HepG2 (cell line): ENCODE measurements around the gene ATAD3A. TPM values are rescaled to one million over a fixed set of nuclear protein-coding genes. Genes with fewer than 3 reads are reported as not detected.

Source experiments
- AGO1 ChIP-seq: fragments of 200-400 bp; formaldehyde crosslinking; IDR thresholded peaks from 2 replicates; pipeline ENCODE4 v1.6.1; 2017; ENCODE audit warnings: mild to moderate bottlenecking, low read depth, low read length, moderate library complexity; ENCODE audit not compliant: poor library complexity, severe bottlenecking
- DDIT3 ChIP-seq: sonication (generic); formaldehyde crosslinking; IDR thresholded peaks from 2 replicates; pipeline ENCODE4 v1.4.0; 2020; ENCODE audit warnings: mild to moderate bottlenecking, missing genetic modification reagents
- GMEB1 ChIP-seq: sonication (generic); formaldehyde crosslinking; IDR thresholded peaks from 2 replicates; pipeline ENCODE4 v1.5.1; 2020; ENCODE audit warnings: missing genetic modification reagents, mild to moderate bottlenecking, borderline replicate concordance
- HOXD1 ChIP-seq: sonication (generic); formaldehyde crosslinking; IDR thresholded peaks from 2 replicates; pipeline ENCODE4 v1.5.0; 2020; ENCODE audit warnings: missing genetic modification reagents
- KAT8 ChIP-seq: IDR thresholded peaks from 2 replicates; pipeline ENCODE4 v1.6.1; 2016; ENCODE audit warnings: missing genetic modification reagents, missing compliant biosample characterization
- MEIS1 ChIP-seq: sonication (generic); formaldehyde crosslinking; IDR thresholded peaks from 2 replicates; pipeline ENCODE4 v1.9.0; 2021; ENCODE audit warnings: mild to moderate bottlenecking, missing genetic modification reagents, moderate library complexity, borderline replicate concordance
- MXD1 ChIP-seq: sonication (generic); formaldehyde crosslinking; IDR thresholded peaks from 2 replicates; pipeline ENCODE4 v1.4.0; 2020; ENCODE audit warnings: mild to moderate bottlenecking, missing genetic modification reagents
- MZF1 ChIP-seq: sonication (generic); formaldehyde crosslinking; IDR thresholded peaks from 2 replicates; pipeline ENCODE4 v1.8.1; 2023; ENCODE audit warnings: mild to moderate bottlenecking, missing genetic modification reagents, borderline replicate concordance
- PAXIP1 ChIP-seq: sonication (generic); formaldehyde crosslinking; conservative IDR thresholded peaks from 2 replicates; pipeline ENCODE4 v1.4.0; 2020; ENCODE audit warnings: mild to moderate bottlenecking, missing genetic modification reagents, moderate library complexity
- RNF2 ChIP-seq: fragments of 450-650 bp; conservative IDR thresholded peaks from 2 replicates; pipeline ENCODE4 v1.6.1; 2016; ENCODE audit warnings: low read depth
- SALL2 ChIP-seq: sonication (generic); formaldehyde crosslinking; IDR thresholded peaks from 2 replicates; pipeline ENCODE4 v1.8.1; 2023; ENCODE audit warnings: mild to moderate bottlenecking, missing genetic modification reagents, inconsistent platforms
- SKI ChIP-seq: fragments of 450-650 bp; IDR thresholded peaks from one replicate; pipeline ENCODE4 v1.6.1; 2018; ENCODE audit warnings: mild to moderate bottlenecking; ENCODE audit not compliant: partially characterized antibody
- SP1 ChIP-seq, 2 experiments: fragments of 450-650 bp in 1 of 2; sonication (generic) in 1 of 2; formaldehyde crosslinking in 1 of 2; IDR thresholded peaks; 2 replicates each; pipeline versions ENCODE4 v1.4.0 to v1.6.1; 2016 to 2020; ENCODE audit warnings: missing genetic modification reagents in 1 of 2
- ZBTB42 ChIP-seq: sonication (generic); formaldehyde crosslinking; IDR thresholded peaks from 2 replicates; pipeline ENCODE4 v1.5.0; 2020; ENCODE audit warnings: mild to moderate bottlenecking, missing genetic modification reagents
- polyA plus RNA-seq, 8 experiments: library from polyadenylated mRNA; depleted of rRNA in 3 of 8; stranded (reverse) in 7 of 8; unstranded in 1 of 8; fragments of >200 nt; fragmentation: Illumina TruSeq in 4 of 8; extraction: Trizol in 4 of 8; gene quantifications; 2 replicates each; pipeline versions ENCODE4 v1.2.1 to v1.2.3, GENCODE V29; 2011 to 2016; ENCODE audit warnings: low read depth in 4 of 8, missing spikeins in 1 of 8, mixed read lengths in 1 of 8; ENCODE audit not compliant: insufficient read depth in 1 of 8
- total RNA-seq, 5 experiments: library from RNA; depleted of rRNA; stranded (reverse); fragments of >200 nt; fragmentation: Illumina TruSeq; extraction: Trizol; gene quantifications; 2 replicates each; pipeline ENCODE4 v1.2.3, GENCODE V29; 2016; ENCODE audit warnings: low read depth in 1 of 5
- TF ChIP-seq, protein P1 (sequence below): sonication (generic); formaldehyde crosslinking; IDR thresholded peaks from 2 replicates; pipeline ENCODE4 v1.8.0; 2022; ENCODE audit warnings: missing genetic modification reagents, mild to moderate bottlenecking, moderate library complexity, borderline replicate concordance
- TF ChIP-seq, protein P2 (sequence below): sonication (generic); formaldehyde crosslinking; IDR thresholded peaks from 2 replicates; pipeline ENCODE4 v1.8.0; 2022; ENCODE audit warnings: missing genetic modification reagents, low read depth, mild to moderate bottlenecking, borderline replicate concordance
- TF ChIP-seq, protein P3 (sequence below): sonication (generic); formaldehyde crosslinking; conservative IDR thresholded peaks from 2 replicates; pipeline ENCODE4 v1.8.0; 2022; ENCODE audit warnings: low read depth, missing genetic modification reagents

The ATAD3A gene
- total and polyA plus RNA-seq, 2 of the 13 experiments (the other 11 are each of a cell fraction or from before 2014, with no cell fraction given) = 10.6 to 49.0 TPM

- TF ChIP-seq HOXD1 (CRISPR knock-in tag) (no peak), MZF1 (no peak), KAT8 (CRISPR knock-in tag) (no peak), SKI (no peak), PAXIP1 (CRISPR knock-in tag) (no peak), SALL2 (CRISPR knock-in tag) (no peak), SP1 (IDR thresholded peaks at IDR 0.05) (no peak), SP1 (CRISPR knock-in tag; IDR thresholded peaks at IDR 0.05) (no peak), MEIS1 (CRISPR knock-in tag) (no peak), MXD1 (CRISPR knock-in tag) (peak; percentile 50; the same call in 1 of the 2 replicates), RNF2 (no peak), ZBTB42 (CRISPR knock-in tag) (no peak), DDIT3 (CRISPR knock-in tag) (no peak), AGO1 (no peak), GMEB1 (CRISPR knock-in tag) (no peak)
- TF ChIP-seq, protein P1, sequence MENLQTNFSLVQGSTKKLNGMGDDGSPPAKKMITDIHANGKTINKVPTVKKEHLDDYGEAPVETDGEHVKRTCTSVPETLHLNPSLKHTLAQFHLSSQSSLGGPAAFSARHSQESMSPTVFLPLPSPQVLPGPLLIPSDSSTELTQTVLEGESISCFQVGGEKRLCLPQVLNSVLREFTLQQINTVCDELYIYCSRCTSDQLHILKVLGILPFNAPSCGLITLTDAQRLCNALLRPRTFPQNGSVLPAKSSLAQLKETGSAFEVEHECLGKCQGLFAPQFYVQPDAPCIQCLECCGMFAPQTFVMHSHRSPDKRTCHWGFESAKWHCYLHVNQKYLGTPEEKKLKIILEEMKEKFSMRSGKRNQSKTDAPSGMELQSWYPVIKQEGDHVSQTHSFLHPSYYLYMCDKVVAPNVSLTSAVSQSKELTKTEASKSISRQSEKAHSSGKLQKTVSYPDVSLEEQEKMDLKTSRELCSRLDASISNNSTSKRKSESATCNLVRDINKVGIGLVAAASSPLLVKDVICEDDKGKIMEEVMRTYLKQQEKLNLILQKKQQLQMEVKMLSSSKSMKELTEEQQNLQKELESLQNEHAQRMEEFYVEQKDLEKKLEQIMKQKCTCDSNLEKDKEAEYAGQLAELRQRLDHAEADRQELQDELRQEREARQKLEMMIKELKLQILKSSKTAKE = no peak
- TF ChIP-seq, protein P2, sequence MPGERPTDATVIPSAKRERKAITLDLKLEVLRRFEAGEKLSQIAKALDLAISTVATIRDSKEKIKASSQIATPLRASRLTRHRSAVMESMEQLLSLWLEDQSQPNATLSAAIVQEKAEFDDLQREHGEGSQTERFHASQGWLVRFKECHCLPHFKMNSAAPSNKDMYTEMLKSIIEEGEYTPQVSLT = no peak
- TF ChIP-seq, protein P3, sequence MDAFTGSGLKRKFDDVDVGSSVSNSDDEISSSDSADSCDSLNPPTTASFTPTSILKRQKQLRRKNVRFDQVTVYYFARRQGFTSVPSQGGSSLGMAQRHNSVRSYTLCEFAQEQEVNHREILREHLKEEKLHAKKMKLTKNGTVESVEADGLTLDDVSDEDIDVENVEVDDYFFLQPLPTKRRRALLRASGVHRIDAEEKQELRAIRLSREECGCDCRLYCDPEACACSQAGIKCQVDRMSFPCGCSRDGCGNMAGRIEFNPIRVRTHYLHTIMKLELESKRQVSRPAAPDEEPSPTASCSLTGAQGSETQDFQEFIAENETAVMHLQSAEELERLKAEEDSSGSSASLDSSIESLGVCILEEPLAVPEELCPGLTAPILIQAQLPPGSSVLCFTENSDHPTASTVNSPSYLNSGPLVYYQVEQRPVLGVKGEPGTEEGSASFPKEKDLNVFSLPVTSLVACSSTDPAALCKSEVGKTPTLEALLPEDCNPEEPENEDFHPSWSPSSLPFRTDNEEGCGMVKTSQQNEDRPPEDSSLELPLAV (CRISPR knock-in tag) = no peak
Measured at GRCh38 chr1:1573843-1574720, 62.1 kb downstream of the ATAD3A start (continued).
